Keratinocyte (primary cell): ENCODE measurements around the gene TNFRSF11A. TPM values are rescaled to one million over a fixed set of nuclear protein-coding genes. Genes with fewer than 3 reads are reported as not detected.

Experiments used
- DNase-seq: peaks from one replicate; pipeline ENCODE4 v3.0.0-alpha.2; 2011; ENCODE audit warnings: low read depth, missing footprints, low spot score
- FAIRE-seq: peaks from 2 replicates; lab custom pipeline; 2011; peaks lifted over from hg19 to GRCh38; lab: Jason Lieb, UNC
- H2AFZ ChIP-seq: 2 replicates; pipeline ENCODE4 v1.6.0; 2012; ENCODE audit warnings: low read length, control low read depth, inconsistent platforms; ENCODE audit not compliant: control insufficient read depth
- H3K27ac ChIP-seq: 2 replicates; pipeline ENCODE4 v1.5.1; 2011; ENCODE audit warnings: low read length; ENCODE audit not compliant: control insufficient read depth, insufficient read depth
- H3K27me3 ChIP-seq: 3 replicates; pipeline ENCODE4 v1.6.0; 2011; ENCODE audit warnings: low read length; ENCODE audit not compliant: control insufficient read depth, insufficient read depth; ENCODE audit errors: extremely low read depth
- H3K36me3 ChIP-seq, 2 experiments: 2 replicates in 1 of 2; 3 replicates in 1 of 2; pipeline ENCODE4 v1.5.1; 2011; ENCODE audit warnings: low read length in 2 of 2, mild to moderate bottlenecking in 1 of 2; ENCODE audit not compliant: control insufficient read depth in 2 of 2, insufficient read depth in 2 of 2; ENCODE audit errors: extremely low read depth in 1 of 2
- H3K4me1 ChIP-seq: 3 replicates; pipeline ENCODE4 v1.5.1; 2011; ENCODE audit warnings: low read length; ENCODE audit not compliant: control insufficient read depth, insufficient read depth; ENCODE audit errors: extremely low read depth
- H3K4me2 ChIP-seq: 3 replicates; pipeline ENCODE4 v1.6.0; 2011; ENCODE audit warnings: low read depth, low read length; ENCODE audit not compliant: control insufficient read depth, insufficient read depth; ENCODE audit errors: extremely low read depth
- H3K4me3 ChIP-seq, 3 experiments: fragments of 200-600 bp in 1 of 3; sonication (generic) in 1 of 3; 2 replicates in 2 of 3; 3 replicates in 1 of 3; pipeline ENCODE4 v1.5.1; 2011 to 2016; ENCODE audit warnings: low read length in 3 of 3, mild to moderate bottlenecking in 3 of 3, control low read depth in 2 of 3, inconsistent platforms in 1 of 3, low read depth in 1 of 3, mixed read lengths in 1 of 3, mixed run types in 1 of 3, moderate library complexity in 1 of 3; ENCODE audit not compliant: control insufficient read depth in 2 of 3, insufficient read depth in 2 of 3; ENCODE audit errors: extremely low read depth in 1 of 3
- H3K79me2 ChIP-seq: 2 replicates; pipeline ENCODE4 v1.6.0; 2012; ENCODE audit warnings: low read length; ENCODE audit not compliant: control insufficient read depth, insufficient read depth
- H3K9ac ChIP-seq: 3 replicates; pipeline ENCODE4 v1.6.0; 2011; ENCODE audit warnings: low read length; ENCODE audit not compliant: control insufficient read depth, insufficient read depth; ENCODE audit errors: extremely low read depth
- H3K9me1 ChIP-seq: 3 replicates; pipeline ENCODE4 v1.6.0; 2011; ENCODE audit warnings: low read length; ENCODE audit not compliant: control insufficient read depth, insufficient read depth; ENCODE audit errors: extremely low read depth
- H3K9me3 ChIP-seq: 2 replicates; pipeline ENCODE4 v1.5.1; 2012; ENCODE audit warnings: low read depth, low read length; ENCODE audit not compliant: control insufficient read depth
- H4K20me1 ChIP-seq: 3 replicates; pipeline ENCODE4 v1.6.0; 2011; ENCODE audit warnings: low read length; ENCODE audit not compliant: control insufficient read depth, insufficient read depth; ENCODE audit errors: extremely low read depth
- EZH2 ChIP-seq: IDR thresholded peaks from one replicate; pipeline ENCODE4 v1.6.1; 2012; ENCODE audit warnings: inconsistent platforms, mild to moderate bottlenecking, low read length, moderate library complexity
- dilution Hi-C: fragments of 300-500 bp; cut with MboI; formaldehyde crosslinking; loops from one replicate; pipeline ENCODE4 v1.7.0; 2020; ENCODE audit warnings: low sequenced_read_pairs; ENCODE audit not compliant: extremely low pct_ligation_motif_present
- polyA plus RNA-seq, 5 experiments: library from polyadenylated mRNA; depleted of rRNA in 3 of 5; stranded (reverse) in 3 of 5; stranded (forward) in 1 of 5; unstranded in 1 of 5; fragments of >200 nt; gene quantifications; 1 replicate in 1 of 5; 2 replicates in 3 of 5; 3 replicates in 1 of 5; pipeline versions ENCODE4 v1.2.1 to v1.2.3, GENCODE V29; 2011 to 2012; ENCODE audit warnings: missing spikeins in 2 of 5, low read depth in 1 of 5, low replicate concordance in 1 of 5
- TF ChIP-seq, protein P1 (sequence below), 3 experiments: IDR thresholded peaks in 1 of 3; conservative IDR thresholded peaks in 1 of 3; optimal IDR thresholded peaks in 1 of 3; 2 replicates in 2 of 3; 3 replicates in 1 of 3; pipeline versions ENCODE3 to v1.5.1; 2011; ENCODE audit warnings: low read length in 3 of 3, mild to moderate bottlenecking in 3 of 3, moderate library complexity in 2 of 3, control low read depth in 1 of 3, inconsistent platforms in 1 of 3; ENCODE audit not compliant: insufficient read depth in 2 of 3; ENCODE audit errors: extremely low read depth in 1 of 3

Gene TNFRSF11A
- polyA plus RNA-seq, 1 donor (not counting 4 experiments of a cell fraction or from before 2014, with no cell fraction given) = 0.51 TPM

DNA sequence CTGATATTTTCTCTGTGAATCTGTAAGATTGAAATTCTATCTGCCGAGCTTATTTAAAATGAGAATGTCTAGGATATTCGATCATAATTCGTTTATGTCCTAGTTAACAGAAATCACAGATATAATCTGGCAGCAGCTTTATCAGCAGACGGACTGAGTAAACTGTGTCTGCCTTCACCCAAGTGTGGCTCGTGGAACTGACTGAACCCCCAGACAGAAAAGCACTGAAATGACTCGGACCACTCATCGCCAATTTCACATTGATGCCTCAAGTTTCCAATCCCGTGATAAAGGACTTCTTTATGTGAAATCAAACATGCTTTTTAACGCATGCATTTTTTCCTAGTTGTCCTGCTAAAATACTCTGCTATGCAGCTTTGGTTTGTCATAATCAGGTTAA, 15.9 kb downstream of the TNFRSF11A start:
- peaks cover 8% of the 10 kb centered on the region for H3K27me3 ChIP-seq
- no peak overlapping the region for H3K9ac ChIP-seq
- H3K4me2 ChIP-seq = no peak overlapping the region
- H3K4me3 ChIP-seq = no peak overlapping the region
- dilution Hi-C loops = no loop called here
- no peak overlapping the region for H2AFZ ChIP-seq
- H3K36me3 ChIP-seq = no peaks in the 10 kb centered on the region
- no peaks in the 10 kb centered on the region for H3K9me3 ChIP-seq
- H3K79me2 ChIP-seq = no peaks in the 10 kb centered on the region
- FAIRE-seq (no peak), DNase-seq (no peak)
- TF ChIP-seq EZH2 = no peak
- TF ChIP-seq, protein P1, sequence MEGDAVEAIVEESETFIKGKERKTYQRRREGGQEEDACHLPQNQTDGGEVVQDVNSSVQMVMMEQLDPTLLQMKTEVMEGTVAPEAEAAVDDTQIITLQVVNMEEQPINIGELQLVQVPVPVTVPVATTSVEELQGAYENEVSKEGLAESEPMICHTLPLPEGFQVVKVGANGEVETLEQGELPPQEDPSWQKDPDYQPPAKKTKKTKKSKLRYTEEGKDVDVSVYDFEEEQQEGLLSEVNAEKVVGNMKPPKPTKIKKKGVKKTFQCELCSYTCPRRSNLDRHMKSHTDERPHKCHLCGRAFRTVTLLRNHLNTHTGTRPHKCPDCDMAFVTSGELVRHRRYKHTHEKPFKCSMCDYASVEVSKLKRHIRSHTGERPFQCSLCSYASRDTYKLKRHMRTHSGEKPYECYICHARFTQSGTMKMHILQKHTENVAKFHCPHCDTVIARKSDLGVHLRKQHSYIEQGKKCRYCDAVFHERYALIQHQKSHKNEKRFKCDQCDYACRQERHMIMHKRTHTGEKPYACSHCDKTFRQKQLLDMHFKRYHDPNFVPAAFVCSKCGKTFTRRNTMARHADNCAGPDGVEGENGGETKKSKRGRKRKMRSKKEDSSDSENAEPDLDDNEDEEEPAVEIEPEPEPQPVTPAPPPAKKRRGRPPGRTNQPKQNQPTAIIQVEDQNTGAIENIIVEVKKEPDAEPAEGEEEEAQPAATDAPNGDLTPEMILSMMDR (optimal IDR thresholded peaks at IDR 0.05 in 1 of 3, IDR thresholded peaks at IDR 0.05 in 1 of 3, conservative IDR thresholded peaks at IDR 0.05 in 1 of 3; ENCODE audit: extremely low read depth in 1 of 3, insufficient read depth in 2 of 3, low read length in 3 of 3) = no peak
- no peaks in the 10 kb centered on the region for H3K9me1 ChIP-seq
- H3K4me1 ChIP-seq = peaks cover 6% of the 10 kb centered on the region
- H3K27ac ChIP-seq = no peak overlapping the region
- H4K20me1 ChIP-seq = no peaks in the 10 kb centered on the region

DNA sequence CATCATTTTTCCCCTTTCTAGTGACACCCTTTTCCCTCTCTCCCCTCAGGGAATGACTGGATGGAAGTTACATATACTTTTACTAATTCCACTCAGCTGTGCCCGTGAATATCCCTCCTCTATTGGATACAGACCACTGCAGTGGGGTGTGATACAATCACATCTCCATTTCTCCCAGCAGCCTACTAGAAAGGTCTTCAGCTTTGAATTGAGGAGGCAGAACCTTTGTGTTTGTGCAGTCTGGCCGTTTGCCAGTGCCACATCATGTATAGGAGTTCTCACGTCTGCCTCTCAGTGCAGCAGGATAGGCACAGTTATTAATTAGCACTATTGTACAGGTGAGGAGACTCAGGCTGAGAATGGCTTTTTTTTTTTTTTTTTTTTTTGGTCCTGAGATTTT, 16.4 kb downstream of the TNFRSF11A start:
- Histone ChIP-seq H3K36me3 (no peaks in the 10 kb centered on the region), H3K4me3 (no peak overlapping the region), H3K4me2 (no peak overlapping the region), H4K20me1 (no peaks in the 10 kb centered on the region), H3K27me3 (peaks cover 8% of the 10 kb centered on the region), H3K9me1 (no peaks in the 10 kb centered on the region), H3K9me3 (no peaks in the 10 kb centered on the region), H3K4me1 (peaks cover 6% of the 10 kb centered on the region), H3K79me2 (no peaks in the 10 kb centered on the region), H3K27ac (no peak overlapping the region), H2AFZ (no peak overlapping the region), H3K9ac (no peak overlapping the region)
- DNase-seq (no peak), FAIRE-seq (no peak)
- TF ChIP-seq, protein P1 (optimal IDR thresholded peaks at IDR 0.05 in 1 of 3, IDR thresholded peaks at IDR 0.05 in 1 of 3, conservative IDR thresholded peaks at IDR 0.05 in 1 of 3; ENCODE audit: extremely low read depth in 1 of 3, insufficient read depth in 2 of 3, low read length in 3 of 3) = no peak
- TF ChIP-seq EZH2 = no peak
- dilution Hi-C loops = no loop called here
